IPS-NIHi7 (cell line): ENCODE results near the gene SLC5A11.
A peak's percentile ranks its signal among the peaks of the same experiment; 100 is the strongest.
"Not testable (repeated sequence)": the region's sequence is repeated elsewhere in the genome, so short reads cannot be mapped to it uniquely, and the experiment has no call there.

Experiments used
- DNase-seq: peaks from one replicate; pipeline ENCODE4 v3.0.0; 2012; ENCODE audit warnings: mixed read lengths; ENCODE audit errors: extremely low spot score

SLC5A11 gene

GRCh38 chr16:24836836-24837235 is 8.9 kb upstream of the SLC5A11 start:
- no peak for DNase-seq

- DNase-seq: no peak
Measured at GRCh38 chr16:24837969-24838368, 7.8 kb upstream of the SLC5A11 start.

GRCh38 chr16:24838554-24839266 is 7.1 kb upstream of the SLC5A11 start:
- DNase-seq: no peak

DNA sequence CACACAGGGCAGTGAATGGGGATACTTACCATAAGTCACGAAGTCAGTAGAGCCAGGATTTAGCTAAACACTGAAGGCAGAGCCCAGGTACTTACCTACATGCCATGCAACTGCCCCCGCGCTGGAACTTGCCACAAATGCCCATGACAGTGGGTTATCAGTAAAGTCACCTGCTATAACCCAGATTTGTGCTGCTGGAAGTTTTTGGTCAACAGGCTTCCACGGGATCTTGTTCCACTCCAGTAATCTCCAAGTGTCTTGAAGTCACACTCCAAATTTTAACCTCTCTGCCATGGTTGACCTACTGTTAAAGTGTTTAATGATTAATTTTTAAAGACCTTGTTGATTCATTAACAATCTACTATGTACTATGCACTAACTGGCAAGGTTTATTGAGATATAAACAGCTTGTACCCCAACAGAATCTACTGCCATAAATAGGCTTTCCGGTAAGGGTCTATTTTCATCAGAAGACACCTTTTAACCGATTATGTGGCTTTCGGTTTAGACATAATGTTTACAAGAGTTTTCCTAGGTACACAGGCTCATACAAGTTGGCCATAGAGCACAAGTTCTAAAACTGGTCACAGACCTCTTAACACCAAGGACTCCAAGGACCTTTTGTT is 6.3 kb upstream of the SLC5A11 start:
- DNase-seq: no peak

DNA sequence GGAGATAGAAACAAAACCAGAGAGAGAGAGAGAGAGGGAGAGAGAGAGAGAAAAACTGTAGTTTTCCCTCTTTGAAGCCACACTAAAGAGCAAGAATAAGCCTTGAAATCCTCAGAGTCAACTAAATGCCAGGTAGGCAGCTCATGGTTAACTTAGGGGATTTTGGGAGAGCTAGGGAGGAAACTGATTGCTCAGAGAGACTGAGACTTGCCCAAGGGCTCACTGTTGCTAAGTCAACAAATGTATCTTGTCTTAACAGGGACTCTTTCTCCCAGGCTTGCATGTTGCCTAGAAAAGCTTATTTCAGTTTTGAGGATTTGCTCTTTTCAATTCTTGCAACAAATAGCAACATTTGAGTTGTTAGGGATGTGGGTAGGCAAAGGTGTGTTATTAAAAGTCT is 4.5 kb upstream of the SLC5A11 start:
- no peak for DNase-seq

GRCh38 chr16:24844101-24845030 is 1.4 kb upstream of the SLC5A11 start:
- no peak for DNase-seq

DNA sequence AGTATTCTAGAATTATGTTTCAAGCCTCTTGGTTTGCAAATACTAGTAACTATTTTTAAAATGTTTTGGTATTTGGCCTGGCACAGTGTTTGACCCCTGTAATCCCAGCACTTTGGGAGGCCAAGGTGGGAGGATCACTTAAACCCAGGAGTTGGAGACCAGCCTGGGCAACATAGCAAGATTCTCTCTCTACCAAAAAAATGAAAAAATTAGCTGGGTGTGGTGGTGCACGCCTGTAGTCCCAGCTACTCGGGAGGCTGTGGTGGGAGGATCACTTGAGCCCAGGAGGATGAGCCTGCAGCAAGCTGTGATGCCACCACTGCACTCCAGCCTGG is 765 bp upstream of the SLC5A11 start:
- DNase-seq: not testable (repeated sequence)

- DNase-seq: no peak
Measured at GRCh38 chr16:24846548-24847357, 990 bp downstream of the SLC5A11 start.

GRCh38 chr16:24847358-24847664 is 1.5 kb downstream of the SLC5A11 start:
- DNase-seq: no peak

DNA sequence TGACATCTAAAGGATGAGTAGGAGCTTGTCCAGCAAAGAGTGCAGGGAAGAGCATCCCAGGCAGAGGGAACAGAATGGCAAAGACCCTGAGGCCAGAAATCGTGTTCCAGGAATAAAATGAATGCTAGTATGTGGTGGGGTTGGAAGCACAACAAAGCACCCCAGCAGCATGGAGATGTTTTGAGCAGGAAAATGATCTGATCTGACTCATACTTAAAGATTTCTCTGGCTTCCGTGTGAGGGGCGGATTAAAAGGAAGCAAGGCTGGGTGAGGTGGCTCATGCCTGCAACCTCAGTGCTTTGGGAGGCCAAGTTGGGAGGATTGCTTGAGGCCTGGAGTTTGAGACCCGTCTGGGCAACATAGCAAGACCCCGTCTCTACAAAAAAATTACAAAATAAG is 2.3 kb downstream of the SLC5A11 start:
- no peak for DNase-seq

DNA sequence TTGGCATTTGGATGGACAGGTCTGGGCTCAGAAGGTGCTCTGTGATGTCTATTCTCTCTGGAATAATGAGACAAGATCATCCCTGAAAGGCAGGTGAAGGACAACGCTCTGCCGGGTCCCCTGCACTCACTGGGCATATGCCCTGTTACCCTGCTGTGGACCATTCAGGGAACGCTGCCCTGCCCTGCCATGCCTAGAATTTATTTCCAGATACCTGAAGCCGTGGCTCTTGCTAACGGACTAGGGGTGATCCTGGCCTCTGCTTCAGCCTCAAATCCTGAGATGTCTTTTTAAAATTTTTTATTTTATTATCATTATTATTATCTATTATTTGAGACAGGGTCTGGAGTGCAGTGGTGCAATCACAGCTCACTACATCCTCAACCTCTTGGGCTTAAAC is 3.9 kb downstream of the SLC5A11 start:
- no peak for DNase-seq

DNA sequence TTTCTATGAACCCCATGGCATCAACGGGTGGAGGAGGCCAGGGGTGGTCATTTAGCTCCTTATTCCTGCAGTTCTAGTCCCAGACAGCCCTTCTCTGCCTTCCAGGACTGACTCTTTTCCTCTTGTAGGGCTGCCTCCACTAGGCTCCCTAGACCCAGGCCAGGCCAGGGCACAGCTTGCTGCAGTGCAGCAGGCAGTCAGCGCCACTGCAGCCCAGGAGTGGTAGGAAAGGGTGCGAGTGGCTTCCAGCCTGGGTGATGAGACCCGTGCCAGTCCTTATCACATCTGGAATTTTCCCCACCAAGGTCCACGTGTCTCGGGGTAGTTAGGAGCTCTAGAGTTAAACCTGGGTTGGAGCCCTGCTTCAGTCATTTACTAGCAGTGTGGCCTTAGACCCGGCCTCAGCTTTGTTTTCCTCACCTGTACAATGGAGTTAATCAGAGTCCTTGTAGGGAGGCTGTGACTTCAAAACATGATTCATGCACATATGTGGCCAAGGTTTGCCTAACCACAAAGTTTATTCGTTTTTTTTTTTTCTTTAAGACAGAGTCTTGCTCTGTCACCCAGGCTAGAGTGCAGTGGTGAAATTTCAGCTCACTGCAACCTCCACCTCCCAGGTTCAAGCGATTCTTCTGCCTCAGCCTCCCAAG is 4.7 kb downstream of the SLC5A11 start:
- DNase-seq: no peak

DNA sequence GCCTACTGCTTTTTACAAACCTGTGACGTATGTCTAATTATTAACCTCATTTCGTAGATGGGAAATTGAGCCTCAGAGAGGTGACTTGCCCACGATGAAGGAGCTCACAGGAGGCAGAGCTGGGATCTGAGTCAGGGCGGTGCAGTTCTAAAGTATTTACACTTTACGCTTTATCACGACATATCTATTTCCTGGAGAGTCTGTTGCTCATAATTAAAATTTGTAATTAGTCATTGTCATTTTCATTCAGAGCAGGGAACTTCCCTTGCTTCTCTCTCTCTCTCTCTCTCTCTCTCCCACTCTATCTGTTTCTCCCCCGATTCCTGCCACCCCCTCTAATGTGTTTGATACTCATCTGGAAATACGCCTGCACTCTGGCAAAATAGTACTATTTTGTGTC is 5.9 kb downstream of the SLC5A11 start:
- no peak for DNase-seq

DNA sequence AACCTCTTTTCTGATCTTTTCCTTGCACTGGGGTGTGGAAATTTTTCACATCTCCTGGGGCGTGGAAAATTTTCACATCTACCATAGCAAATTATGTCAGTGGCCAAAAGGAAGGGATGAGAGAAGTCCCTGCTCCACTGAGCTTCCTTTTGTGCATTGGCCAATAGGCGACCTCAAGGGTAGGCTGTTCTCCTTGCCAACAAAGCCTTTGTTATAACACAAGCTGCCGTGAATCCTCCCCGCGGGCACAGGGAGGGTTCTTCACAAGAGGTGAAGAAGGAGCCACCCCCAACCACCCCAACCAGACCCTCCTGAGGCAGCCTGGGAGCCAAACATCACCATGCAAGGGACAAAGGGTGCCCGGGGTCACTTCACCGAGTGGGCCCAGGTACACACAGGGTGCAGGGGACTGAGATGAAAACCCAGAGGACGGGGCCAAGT is 6.5 kb downstream of the SLC5A11 start:
- no peak for DNase-seq

- DNase-seq: no peak
Measured at GRCh38 chr16:24853169-24853824, 7.5 kb downstream of the SLC5A11 start.

GRCh38 chr16:24853830-24854229 is 8.1 kb downstream of the SLC5A11 start:
- no peak for DNase-seq

DNA sequence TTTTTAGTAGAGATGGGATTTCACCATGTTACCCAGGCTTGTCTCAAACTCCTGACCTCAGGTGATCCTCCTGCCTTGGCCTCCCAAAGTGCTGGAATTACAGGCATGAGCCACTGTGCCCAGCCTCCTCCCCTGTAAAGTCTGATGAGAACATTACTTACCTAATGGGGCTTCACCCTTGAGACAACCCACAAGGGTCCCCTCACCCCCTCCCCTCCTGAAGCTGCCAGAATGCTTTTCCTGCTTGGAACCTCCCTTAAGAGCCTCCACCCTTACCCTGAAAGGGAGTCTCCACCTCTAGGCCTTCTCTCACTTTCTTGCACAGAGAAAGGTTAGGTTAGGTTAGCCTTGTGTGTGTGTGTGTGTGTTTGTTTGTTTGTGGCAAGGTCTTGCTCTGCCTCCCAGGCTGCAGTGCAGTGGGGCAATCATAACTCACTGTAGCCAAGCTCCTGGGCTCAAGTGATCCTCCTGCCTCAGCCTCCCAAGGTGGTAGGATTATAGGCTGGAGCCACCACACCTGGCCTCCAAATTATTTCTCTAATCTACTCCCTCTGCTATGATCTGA is 8.9 kb downstream of the SLC5A11 start:
- no peak for DNase-seq

- no peak for DNase-seq
Measured at GRCh38 chr16:24855678-24856077, 9.9 kb downstream of the SLC5A11 start.

GRCh38 chr16:24856871-24857270 is 11.1 kb downstream of the SLC5A11 start:
- not testable (repeated sequence) for DNase-seq

- peak; percentile 93 for DNase-seq
Measured at GRCh38 chr16:24858219-24859041, 12.7 kb downstream of the SLC5A11 start.
